ENCODE measurements around the gene CYTH1. TPM values are rescaled to one million over a fixed set of nuclear protein-coding genes. Genes with fewer than 3 reads are reported as not detected.

CYTH1 gene
- total and polyA plus RNA-seq, 4 donors, result 15.4 to 32.1 (median 20.6) TPM

GRCh38 chr17:78658281-78658785, 123.7 kb downstream of the CYTH1 start:
- Histone ChIP-seq H3K27me3 (ENCODE audit: control insufficient read depth in 4 of 4, insufficient read depth in 4 of 4, low read length in 3 of 4) (no peaks in the 10 kb centered on the region), H3K27ac (ENCODE audit: low read depth in 1 of 2, low read length in 2 of 2) (no peak overlapping the region), H3K4me1 (ENCODE audit: control insufficient read depth in 4 of 4, insufficient read depth in 4 of 4, low read length in 3 of 4) (no peaks in the 10 kb centered on the region), H3K4me3 (ENCODE audit: low read depth in 1 of 3, low read length in 3 of 3) (no peak overlapping the region), H3K9ac (ENCODE audit: low read depth in 1 of 2, low read length in 2 of 2) (no peak overlapping the region), H3K9me3 (ENCODE audit: control insufficient read depth in 4 of 4, low read length in 3 of 4) (no peaks in the 10 kb centered on the region), H3K36me3 (ENCODE audit: control insufficient read depth in 4 of 4, insufficient read depth in 3 of 4, low read depth in 1 of 4, low read length in 3 of 4) (no peaks in the 10 kb centered on the region)
- TF ChIP-seq RXRA (IDR thresholded peaks at IDR 0.05) (no peak), YY1 (IDR thresholded peaks at IDR 0.05) (no peak), HNF4A (conservative IDR thresholded peaks at IDR 0.05) (no peak), FOXA2 (IDR thresholded peaks at IDR 0.05) (no peak), FOXA1 (IDR thresholded peaks at IDR 0.05) (no peak)
- no peak for DNase-seq (ENCODE audit: low spot score)
- 93% methylated on average over 18 of the region's 18 CpGs for WGBS

DNA sequence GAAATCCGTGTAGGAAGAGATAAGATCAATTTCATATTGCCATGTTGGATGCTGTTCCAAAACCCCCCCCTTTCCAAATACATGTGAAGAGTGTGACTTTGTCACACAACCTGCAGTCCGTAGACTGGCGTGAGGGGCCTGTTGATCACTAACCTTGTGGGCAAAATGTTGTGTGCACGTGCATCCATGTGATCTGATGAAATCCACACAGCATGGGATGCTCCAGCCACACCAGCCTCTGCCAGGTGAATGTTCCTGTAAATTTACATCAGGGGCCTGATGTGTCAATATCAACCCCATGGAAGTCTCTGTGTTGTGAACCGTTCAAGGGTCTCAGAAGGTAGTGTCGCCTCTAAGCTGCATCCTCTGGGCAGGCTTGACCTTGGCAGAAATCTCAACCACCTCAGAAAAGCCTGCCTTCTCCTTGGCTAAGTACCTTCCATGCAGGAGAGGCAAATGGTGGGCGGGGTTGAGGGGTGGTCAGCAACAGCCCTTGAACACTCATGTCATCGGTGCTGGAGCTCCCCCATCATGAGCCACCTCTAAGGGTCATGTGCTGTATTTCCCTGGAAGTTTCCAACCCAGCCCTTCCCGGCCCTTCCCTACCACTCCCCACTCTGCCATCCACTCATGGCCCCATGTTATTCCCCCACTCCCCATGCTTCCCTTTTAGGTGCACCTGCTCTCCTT, 126.7 kb downstream of the CYTH1 start:
- no peak overlapping the region for H3K9ac ChIP-seq (ENCODE audit: low read depth in 1 of 2, low read length in 2 of 2)
- no peaks in the 10 kb centered on the region for H3K36me3 ChIP-seq (ENCODE audit: control insufficient read depth in 4 of 4, insufficient read depth in 3 of 4, low read depth in 1 of 4, low read length in 3 of 4)
- DNase-seq (ENCODE audit: low spot score), result no peak
- no peaks in the 10 kb centered on the region for H3K9me3 ChIP-seq (ENCODE audit: control insufficient read depth in 4 of 4, low read length in 3 of 4)
- H3K4me3 ChIP-seq (ENCODE audit: low read depth in 1 of 3, low read length in 3 of 3), result no peak overlapping the region
- no peak for TF ChIP-seq HNF4G (IDR thresholded peaks at IDR 0.05)
- TF ChIP-seq JUND (IDR thresholded peaks at IDR 0.05), result no peak
- TF ChIP-seq, protein P1, sequence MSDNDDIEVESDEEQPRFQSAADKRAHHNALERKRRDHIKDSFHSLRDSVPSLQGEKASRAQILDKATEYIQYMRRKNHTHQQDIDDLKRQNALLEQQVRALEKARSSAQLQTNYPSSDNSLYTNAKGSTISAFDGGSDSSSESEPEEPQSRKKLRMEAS (IDR thresholded peaks at IDR 0.05), result no peak
- TF ChIP-seq HNF4A (conservative IDR thresholded peaks at IDR 0.05), result no peak
- no peak for TF ChIP-seq RXRA (IDR thresholded peaks at IDR 0.05)
- no peaks in the 10 kb centered on the region for H3K27me3 ChIP-seq (ENCODE audit: control insufficient read depth in 4 of 4, insufficient read depth in 4 of 4, low read length in 3 of 4)
- H3K27ac ChIP-seq (ENCODE audit: low read depth in 1 of 2, low read length in 2 of 2), result no peak overlapping the region
- WGBS, result 89% methylated on average over 9 of the region's 9 CpGs
- no peaks in the 10 kb centered on the region for H3K4me1 ChIP-seq (ENCODE audit: control insufficient read depth in 4 of 4, insufficient read depth in 4 of 4, low read length in 3 of 4)

- H3K27ac ChIP-seq (ENCODE audit: low read depth in 1 of 2, low read length in 2 of 2), result no peak overlapping the region
These were observed 127.7 kb downstream of the CYTH1 start for GRCh38 chr17:78654325-78654724.

More at GRCh38 chr17:78654325-78654724, 127.7 kb downstream of the CYTH1 start:
- Histone ChIP-seq H3K9me3 (ENCODE audit: control insufficient read depth in 4 of 4, low read length in 3 of 4) (no peaks in the 10 kb centered on the region), H3K4me1 (ENCODE audit: control insufficient read depth in 4 of 4, insufficient read depth in 4 of 4, low read length in 3 of 4) (peaks cover 0 to 1% (median 0%) of the 10 kb centered on the region in 4 donors), H3K9ac (ENCODE audit: low read depth in 1 of 2, low read length in 2 of 2) (no peak overlapping the region), H3K4me3 (ENCODE audit: low read depth in 1 of 3, low read length in 3 of 3) (no peak overlapping the region), H3K36me3 (ENCODE audit: control insufficient read depth in 4 of 4, insufficient read depth in 3 of 4, low read depth in 1 of 4, low read length in 3 of 4) (no peaks in the 10 kb centered on the region), H3K27me3 (ENCODE audit: control insufficient read depth in 4 of 4, insufficient read depth in 4 of 4, low read length in 3 of 4) (no peaks in the 10 kb centered on the region)
- TF ChIP-seq FOXA1 (IDR thresholded peaks at IDR 0.05) (no peak), FOXA2 (IDR thresholded peaks at IDR 0.05) (no peak), HNF4G (IDR thresholded peaks at IDR 0.05) (no peak), RAD21 (IDR thresholded peaks at IDR 0.05) (no peak), REST (IDR thresholded peaks at IDR 0.05) (no peak), YY1 (IDR thresholded peaks at IDR 0.05) (no peak), RXRA (IDR thresholded peaks at IDR 0.05) (no peak), HNF4A (conservative IDR thresholded peaks at IDR 0.05) (no peak)
- TF ChIP-seq, protein P1 (IDR thresholded peaks at IDR 0.05), result no peak
- TF ChIP-seq, protein P2, sequence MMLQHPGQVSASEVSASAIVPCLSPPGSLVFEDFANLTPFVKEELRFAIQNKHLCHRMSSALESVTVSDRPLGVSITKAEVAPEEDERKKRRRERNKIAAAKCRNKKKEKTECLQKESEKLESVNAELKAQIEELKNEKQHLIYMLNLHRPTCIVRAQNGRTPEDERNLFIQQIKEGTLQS (IDR thresholded peaks at IDR 0.05), result no peak
- 89% methylated on average over 2 of the region's 2 CpGs for WGBS
- DNase-seq (ENCODE audit: low spot score), result no peak
